Measurements from ENCODE around the gene IL17RE. TPM values are rescaled to one million over a fixed set of nuclear protein-coding genes. Genes with fewer than 3 reads are reported as not detected.
"Not testable (repeated sequence)": the region's sequence is repeated elsewhere in the genome, so short reads cannot be mapped to it uniquely, and the experiment has no call there.

Gene IL17RE
- total RNA-seq, 1 donor from 2014 or later = 2.8 TPM

GRCh38 chr3:9861626-9862130 lies 41.0 kb upstream of the IL17RE start:
- no peak for TF ChIP-seq CTCF (IDR thresholded peaks at IDR 0.05; ENCODE audit: insufficient read depth, low read length, poor library complexity, severe bottlenecking)
- DNase-seq (ENCODE audit: low read depth) = no peak
- H3K4me3 ChIP-seq (ENCODE audit: low read depth, low read length) = no peak overlapping the region
- H3K27me3 ChIP-seq (ENCODE audit: control insufficient read depth, insufficient read depth, low read length) = no peaks in the 10 kb centered on the region
- H3K36me3 ChIP-seq (ENCODE audit: control insufficient read depth, insufficient read depth, low read length) = no peaks in the 10 kb centered on the region

- peak; percentile 42 for TF ChIP-seq CTCF (IDR thresholded peaks at IDR 0.05; ENCODE audit: insufficient read depth, low read length, poor library complexity, severe bottlenecking)
- no peak for DNase-seq (ENCODE audit: low read depth)
- Histone ChIP-seq H3K36me3 (ENCODE audit: control insufficient read depth, insufficient read depth, low read length) (no peaks in the 10 kb centered on the region), H3K4me3 (ENCODE audit: low read depth, low read length) (no peak overlapping the region), H3K27me3 (ENCODE audit: control insufficient read depth, insufficient read depth, low read length) (no peaks in the 10 kb centered on the region)
These were observed 40.1 kb upstream of the IL17RE start for GRCh38 chr3:9862391-9863057.

- no peak for DNase-seq (ENCODE audit: low read depth)
- Histone ChIP-seq H3K36me3 (ENCODE audit: control insufficient read depth, insufficient read depth, low read length) (no peaks in the 10 kb centered on the region), H3K4me3 (ENCODE audit: low read depth, low read length) (no peak overlapping the region), H3K27me3 (ENCODE audit: control insufficient read depth, insufficient read depth, low read length) (no peaks in the 10 kb centered on the region)
- TF ChIP-seq CTCF (IDR thresholded peaks at IDR 0.05; ENCODE audit: insufficient read depth, low read length, poor library complexity, severe bottlenecking) = no peak
These were observed 39.4 kb upstream of the IL17RE start for GRCh38 chr3:9863058-9863772.

GRCh38 chr3:9864200-9864927 lies 38.3 kb upstream of the IL17RE start:
- Histone ChIP-seq H3K4me3 (ENCODE audit: low read depth, low read length) (no peak overlapping the region), H3K27me3 (ENCODE audit: control insufficient read depth, insufficient read depth, low read length) (no peaks in the 10 kb centered on the region), H3K36me3 (ENCODE audit: control insufficient read depth, insufficient read depth, low read length) (no peaks in the 10 kb centered on the region)
- TF ChIP-seq CTCF (IDR thresholded peaks at IDR 0.05; ENCODE audit: insufficient read depth, low read length, poor library complexity, severe bottlenecking) = no peak
- peak; percentile 74 for DNase-seq (ENCODE audit: low read depth)

GRCh38 chr3:9865125-9865637 lies 37.5 kb upstream of the IL17RE start:
- H3K4me3 ChIP-seq (ENCODE audit: low read depth, low read length); H3K36me3 ChIP-seq (ENCODE audit: control insufficient read depth, insufficient read depth, low read length); DNase-seq (ENCODE audit: low read depth); H3K27me3 ChIP-seq (ENCODE audit: control insufficient read depth, insufficient read depth, low read length): not testable (repeated sequence)

- Histone ChIP-seq H3K27me3 (ENCODE audit: control insufficient read depth, insufficient read depth, low read length) (no peaks in the 10 kb centered on the region), H3K36me3 (ENCODE audit: control insufficient read depth, insufficient read depth, low read length) (no peaks in the 10 kb centered on the region), H3K4me3 (ENCODE audit: low read depth, low read length) (no peak overlapping the region)
- DNase-seq (ENCODE audit: low read depth) = no peak
- TF ChIP-seq CTCF (IDR thresholded peaks at IDR 0.05; ENCODE audit: insufficient read depth, low read length, poor library complexity, severe bottlenecking) = no peak
These were observed 36.0 kb upstream of the IL17RE start for GRCh38 chr3:9866639-9867038.

Data from kidney epithelial cell (primary cell).